ENCODE measurements around the gene TBC1D24.
A peak's percentile ranks its signal among the peaks of the same experiment; 100 is the strongest.

Gene TBC1D24

GRCh38 chr16:2428784-2429033, 46.2 kb upstream of the TBC1D24 start (continued):
- TF ChIP-seq CSRNP3 (CRISPR knock-in tag; IDR thresholded peaks at IDR 0.05) (no peak), ZNF70 (CRISPR knock-in tag; IDR thresholded peaks at IDR 0.05) (no peak), ISL1 (CRISPR knock-in tag; IDR thresholded peaks at IDR 0.05) (no peak)
- TF ChIP-seq, protein P1, sequence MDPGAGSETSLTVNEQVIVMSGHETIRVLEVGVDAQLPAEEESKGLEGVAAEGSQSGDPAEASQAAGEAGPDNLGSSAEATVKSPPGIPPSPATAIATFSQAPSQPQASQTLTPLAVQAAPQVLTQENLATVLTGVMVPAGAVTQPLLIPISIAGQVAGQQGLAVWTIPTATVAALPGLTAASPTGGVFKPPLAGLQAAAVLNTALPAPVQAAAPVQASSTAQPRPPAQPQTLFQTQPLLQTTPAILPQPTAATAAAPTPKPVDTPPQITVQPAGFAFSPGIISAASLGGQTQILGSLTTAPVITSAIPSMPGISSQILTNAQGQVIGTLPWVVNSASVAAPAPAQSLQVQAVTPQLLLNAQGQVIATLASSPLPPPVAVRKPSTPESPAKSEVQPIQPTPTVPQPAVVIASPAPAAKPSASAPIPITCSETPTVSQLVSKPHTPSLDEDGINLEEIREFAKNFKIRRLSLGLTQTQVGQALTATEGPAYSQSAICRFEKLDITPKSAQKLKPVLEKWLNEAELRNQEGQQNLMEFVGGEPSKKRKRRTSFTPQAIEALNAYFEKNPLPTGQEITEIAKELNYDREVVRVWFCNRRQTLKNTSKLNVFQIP (CRISPR knock-in tag; IDR thresholded peaks at IDR 0.05; ENCODE audit: borderline replicate concordance, low read depth): no peak

GRCh38 chr16:2429034-2429770, 45.7 kb upstream of the TBC1D24 start, which contains the start of gene CCNF:
CCNF (plus strand) TSS chr16:2429447; CDS start chr16:2429482, 35 bp downstream.
- peak; percentile 93 for ATAC-seq
- TF ChIP-seq OSR1 (CRISPR knock-in tag; IDR thresholded peaks at IDR 0.05) (no peak), PPARA (CRISPR knock-in tag; IDR thresholded peaks at IDR 0.05; ENCODE audit: borderline replicate concordance) (no peak), ZFP30 (CRISPR knock-in tag; IDR thresholded peaks at IDR 0.05) (no peak), PATZ1 (CRISPR knock-in tag; IDR thresholded peaks at IDR 0.05; ENCODE audit: borderline replicate concordance) (no peak), ISL1 (CRISPR knock-in tag; IDR thresholded peaks at IDR 0.05) (no peak), ZFP3 (CRISPR knock-in tag; IDR thresholded peaks at IDR 0.05) (peak; percentile 49; the same call in 1 of the 2 replicates)
- TF ChIP-seq, protein P1 (CRISPR knock-in tag; IDR thresholded peaks at IDR 0.05; ENCODE audit: borderline replicate concordance, low read depth): no peak

- TF ChIP-seq TSHZ2 (CRISPR knock-in tag; IDR thresholded peaks at IDR 0.05) (no peak), OSR1 (CRISPR knock-in tag; IDR thresholded peaks at IDR 0.05) (no peak), ESRRG (CRISPR knock-in tag; IDR thresholded peaks at IDR 0.05) (no peak), ISL1 (CRISPR knock-in tag; IDR thresholded peaks at IDR 0.05) (no peak), CSDC2 (CRISPR knock-in tag; IDR thresholded peaks at IDR 0.05) (no peak), ZC3H10 (CRISPR knock-in tag; IDR thresholded peaks at IDR 0.05) (no peak), BACH2 (CRISPR knock-in tag; IDR thresholded peaks at IDR 0.05; ENCODE audit: borderline replicate concordance) (no peak)
- ATAC-seq: peak; percentile 48
Measured at GRCh38 chr16:2429771-2430663, 44.9 kb upstream of the TBC1D24 start.

- TF ChIP-seq ISL1 (CRISPR knock-in tag; IDR thresholded peaks at IDR 0.05) (no peak), CSDC2 (CRISPR knock-in tag; IDR thresholded peaks at IDR 0.05) (no peak), SNAI2 (CRISPR knock-in tag; IDR thresholded peaks at IDR 0.05) (no peak)
- ATAC-seq: no peak
Measured at GRCh38 chr16:2432286-2432685, 42.6 kb upstream of the TBC1D24 start.

Measured in SK-N-SH treated with all-trans-retinoic acid at 6 μM for 48 hours (cell line).